HG02840 (cell line): ENCODE results near the gene LRMDA.

Experiments used
- ATAC-seq: cut with Tn5 transposase; IDR thresholded peaks from one replicate; pipeline ENCODE4 v1.9.1; 2021; ENCODE audit warnings: mild to moderate bottlenecking, moderate library complexity, moderate number of reproducible peaks; ENCODE audit not compliant: unreplicated experiment, low FRiP score

The LRMDA gene

DNA sequence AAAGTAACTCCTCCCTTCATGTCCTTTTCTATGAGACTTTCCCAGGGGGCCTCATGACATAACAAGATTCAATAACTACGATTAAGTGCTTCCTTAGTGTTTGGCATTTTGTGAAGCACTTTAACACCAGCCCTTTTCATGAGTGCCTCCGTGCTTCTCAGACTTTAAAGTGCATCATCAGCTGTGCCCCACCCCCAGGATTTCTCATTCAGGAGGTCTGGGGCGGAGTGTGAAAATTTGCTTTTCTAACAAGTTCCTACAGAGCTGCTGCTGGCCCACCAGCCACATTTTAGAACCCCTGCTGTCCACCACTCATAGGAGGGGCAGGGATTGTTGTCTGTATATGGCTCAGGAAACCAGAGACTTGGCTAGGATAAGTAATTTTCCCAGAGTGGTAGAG is 445.3 kb downstream of the LRMDA start:
- ATAC-seq, result no peak

DNA sequence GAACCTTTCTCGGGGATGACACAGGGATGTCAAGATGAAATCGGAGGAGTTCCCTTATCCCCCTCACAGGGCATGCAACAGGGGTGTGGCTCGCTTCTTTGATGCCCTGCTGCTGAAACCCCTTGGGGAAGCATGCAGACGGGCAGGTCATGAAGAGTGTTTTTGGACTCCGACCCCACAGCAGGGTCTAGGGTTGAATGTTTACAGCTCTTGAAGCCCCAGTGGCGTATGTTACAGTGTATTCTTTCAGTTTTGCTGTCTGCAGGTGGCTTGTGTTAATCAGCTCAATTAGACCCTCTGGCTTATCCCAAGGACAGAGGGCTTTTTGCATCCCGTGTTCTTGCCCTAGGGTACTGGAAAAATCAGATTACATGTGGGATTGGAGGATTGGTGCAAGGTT is 446.5 kb downstream of the LRMDA start:
- no peak for ATAC-seq

DNA sequence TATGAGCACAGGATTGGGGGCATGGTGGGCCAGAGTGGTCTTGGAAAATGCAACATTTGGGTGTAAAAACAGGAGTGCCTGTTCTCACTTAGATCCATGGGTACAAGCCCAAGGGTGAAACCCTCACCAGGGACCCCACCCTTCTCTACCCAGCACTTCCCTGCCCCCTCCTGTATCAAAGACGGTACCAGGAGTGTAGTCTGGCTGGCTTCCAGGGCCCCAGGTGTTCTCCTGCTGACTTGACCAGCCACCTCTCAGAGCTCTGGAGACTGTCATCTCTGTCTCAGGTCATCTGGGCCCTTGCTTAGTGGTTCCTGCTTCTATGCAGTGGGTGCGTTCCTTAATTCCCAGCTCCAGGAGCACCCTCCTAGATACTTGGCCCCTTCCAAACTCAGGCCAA is 447.2 kb downstream of the LRMDA start:
- no peak for ATAC-seq

DNA sequence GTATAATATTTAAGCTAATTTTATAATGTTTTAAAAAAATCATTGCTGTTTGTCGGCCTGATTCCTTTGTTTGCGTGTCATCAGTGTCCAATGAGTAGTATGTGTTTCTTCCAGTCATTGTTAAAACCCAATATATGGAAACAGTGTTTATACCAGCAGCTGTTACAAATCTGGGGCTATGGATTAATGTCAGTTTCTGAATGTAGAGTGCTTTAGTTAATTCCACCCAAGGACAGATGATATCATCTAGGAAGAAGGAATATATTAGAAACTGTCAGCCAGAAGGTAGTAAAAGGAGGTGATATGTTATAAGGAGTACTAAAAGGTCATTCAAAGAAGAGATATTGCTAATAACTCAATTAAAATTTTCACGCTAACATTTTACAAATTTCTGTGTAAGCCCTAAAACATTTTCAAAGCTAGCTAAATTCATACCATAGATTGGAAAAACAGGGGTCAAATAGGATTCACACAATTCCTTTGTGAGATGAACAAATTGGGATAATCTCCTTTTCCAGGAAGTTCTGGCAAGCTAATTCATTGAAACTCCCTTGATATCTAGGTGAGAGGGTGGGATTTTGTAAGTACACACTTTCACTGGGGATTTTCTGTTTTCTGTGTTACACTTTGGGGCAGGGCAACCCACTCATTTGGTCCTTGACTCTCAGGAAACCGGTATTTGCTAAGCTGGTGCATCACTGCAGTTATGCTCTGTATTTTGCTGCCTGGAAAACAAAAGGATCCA is 448.8 kb downstream of the LRMDA start:
- no peak for ATAC-seq

DNA sequence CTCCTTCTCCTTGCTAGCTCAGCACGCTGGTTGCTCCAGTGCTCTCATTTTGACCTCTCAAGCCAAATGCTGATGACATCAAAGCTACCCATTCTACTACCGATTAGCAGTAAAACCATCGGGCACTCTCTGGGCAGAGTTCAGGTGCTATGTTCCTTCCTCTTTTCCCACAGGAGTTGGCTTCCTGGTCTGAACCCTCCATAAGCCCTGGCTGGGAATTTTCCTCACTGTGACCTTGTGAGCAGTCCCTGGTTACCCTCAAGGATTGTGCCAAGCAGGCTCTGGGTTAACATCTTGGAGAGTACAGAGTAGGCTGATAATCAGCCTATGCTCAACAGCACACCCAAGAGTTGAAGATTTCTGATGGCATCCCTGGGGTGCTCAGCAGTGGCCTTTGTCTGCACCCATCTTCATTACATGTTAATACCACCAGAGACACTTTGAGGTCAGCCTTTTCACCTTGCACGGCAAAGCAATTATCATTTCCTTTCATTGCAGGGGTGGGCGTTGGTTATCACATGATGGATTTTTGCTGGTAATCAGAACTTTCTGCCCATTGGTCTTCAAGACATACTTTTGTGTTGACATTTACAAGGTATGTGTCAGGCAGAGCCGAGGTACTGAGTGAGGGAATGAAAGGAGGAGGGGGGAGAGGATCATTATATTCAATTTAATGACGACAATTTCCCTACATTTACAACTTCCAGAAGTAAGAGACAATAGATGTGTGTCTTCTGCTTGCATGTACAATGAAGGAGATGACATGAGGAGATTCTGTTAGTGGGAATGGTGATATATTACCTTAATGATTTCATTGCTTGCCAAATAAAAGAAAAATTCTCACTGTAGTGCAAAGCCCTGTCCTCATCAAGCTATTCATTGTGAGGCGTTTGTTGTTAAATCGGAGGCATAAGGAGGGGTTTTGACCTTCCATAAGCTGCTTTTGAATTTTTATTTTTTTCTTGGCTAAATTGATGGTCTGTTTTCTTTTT is 452.0 kb downstream of the LRMDA start:
- no peak for ATAC-seq

DNA sequence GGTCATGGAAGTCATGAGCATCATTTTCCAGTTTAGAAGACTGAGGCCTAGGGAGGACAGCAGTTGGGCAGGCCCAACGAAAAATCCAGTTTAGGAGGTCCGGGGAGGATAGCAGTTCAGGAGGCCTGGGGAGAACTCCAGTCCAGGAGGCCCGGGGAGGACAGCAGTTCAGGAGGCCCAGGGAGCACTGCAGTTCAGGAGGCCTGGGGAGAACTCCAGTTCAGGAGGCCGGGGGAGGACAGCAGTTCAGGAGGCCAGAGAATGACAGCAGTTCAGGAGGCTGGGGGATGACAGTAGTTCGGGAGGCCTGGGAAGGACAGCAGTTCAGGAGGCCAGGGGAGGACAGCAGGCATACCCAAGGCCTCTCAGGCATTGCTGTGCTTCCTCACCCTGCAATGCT is 453.4 kb downstream of the LRMDA start:
- ATAC-seq, result no peak

DNA sequence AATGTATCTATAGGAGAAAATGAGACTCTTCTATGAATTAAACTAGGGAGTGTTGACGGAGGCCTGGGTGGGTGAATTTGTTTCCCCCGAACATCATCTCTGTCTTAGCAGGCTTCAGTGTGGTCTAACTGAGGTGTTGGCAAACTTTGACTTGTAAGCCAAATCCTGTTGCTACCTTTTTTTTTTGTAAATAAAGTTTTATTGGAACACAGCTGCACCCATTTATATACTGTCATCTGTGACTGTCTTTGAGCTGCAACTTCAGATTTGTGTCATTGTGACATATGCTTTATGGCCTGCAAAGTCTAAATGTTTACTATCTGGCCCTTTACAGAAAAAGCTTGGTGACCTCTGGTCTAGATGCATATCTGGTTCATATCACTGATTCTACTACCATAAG is 455.9 kb downstream of the LRMDA start:
- ATAC-seq, result no peak

DNA sequence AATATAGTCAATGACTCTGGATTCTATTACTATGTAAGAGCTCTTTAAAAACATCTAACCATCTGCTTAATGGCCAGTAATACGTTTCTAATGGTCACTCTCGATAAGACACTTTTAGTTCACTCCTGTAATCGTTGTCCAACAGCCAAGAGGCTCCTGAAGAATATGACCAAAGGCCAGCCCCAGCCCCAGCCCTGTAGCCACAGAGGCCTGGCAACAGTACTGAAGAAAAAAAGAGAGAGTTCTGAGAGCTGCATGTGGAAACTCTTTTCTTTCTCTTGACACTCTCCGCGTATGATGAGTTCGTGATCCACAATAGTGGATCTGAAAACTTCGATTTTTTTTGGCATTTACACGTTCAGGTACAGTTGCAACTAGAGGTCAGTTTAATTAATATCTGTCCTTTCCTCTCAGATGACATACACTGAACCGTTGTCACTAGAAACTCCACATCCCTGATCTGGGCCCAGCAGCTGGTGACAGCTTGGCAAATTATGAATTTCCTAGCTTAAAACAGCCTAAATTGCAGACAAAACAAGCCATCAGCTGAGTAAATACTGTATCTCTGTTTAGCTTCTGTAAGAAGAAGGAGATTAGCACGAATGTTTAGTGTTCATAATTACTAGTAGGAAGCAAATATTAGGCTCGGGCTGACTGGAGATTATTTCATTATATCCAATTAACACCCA is 456.7 kb downstream of the LRMDA start:
- ATAC-seq, result no peak

DNA sequence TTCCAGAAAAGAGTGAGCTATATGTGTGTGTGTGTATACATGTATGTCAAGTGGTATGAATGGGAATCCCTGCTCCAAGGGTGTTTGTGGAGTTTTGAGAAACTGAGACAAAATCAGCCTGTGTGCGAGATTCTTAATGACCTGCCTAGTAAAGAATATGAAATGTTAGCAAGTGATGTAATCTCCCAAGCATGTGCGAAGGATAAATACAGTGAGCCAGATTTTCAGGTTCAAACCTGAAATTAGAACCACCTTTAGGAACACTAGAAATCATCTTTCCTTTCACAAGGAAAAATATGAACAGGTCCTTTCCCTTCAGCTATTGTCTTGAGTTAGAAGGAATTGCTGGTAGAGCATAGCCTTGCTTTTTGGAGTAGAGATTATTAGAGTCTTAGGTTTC is 457.6 kb downstream of the LRMDA start:
- no peak for ATAC-seq

DNA sequence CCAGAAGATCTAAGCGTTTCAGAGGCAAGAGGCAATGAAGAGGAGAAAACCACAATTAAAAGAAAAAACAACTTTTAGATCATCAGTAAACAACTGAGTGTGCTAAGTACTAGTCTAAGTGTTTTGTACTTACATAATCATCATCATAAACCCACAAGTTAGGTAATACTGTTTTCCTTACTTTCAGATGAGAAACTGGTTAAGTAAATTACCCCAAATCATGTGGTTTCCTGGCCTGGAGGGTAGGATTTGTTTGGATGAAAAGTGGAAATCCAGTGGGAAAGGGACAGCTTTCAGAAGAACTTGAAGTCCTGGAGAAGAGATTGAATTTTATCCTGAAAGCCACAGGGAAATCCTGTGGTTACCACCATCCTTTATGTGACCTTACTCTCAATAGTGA is 463.3 kb downstream of the LRMDA start:
- ATAC-seq, result no peak

DNA sequence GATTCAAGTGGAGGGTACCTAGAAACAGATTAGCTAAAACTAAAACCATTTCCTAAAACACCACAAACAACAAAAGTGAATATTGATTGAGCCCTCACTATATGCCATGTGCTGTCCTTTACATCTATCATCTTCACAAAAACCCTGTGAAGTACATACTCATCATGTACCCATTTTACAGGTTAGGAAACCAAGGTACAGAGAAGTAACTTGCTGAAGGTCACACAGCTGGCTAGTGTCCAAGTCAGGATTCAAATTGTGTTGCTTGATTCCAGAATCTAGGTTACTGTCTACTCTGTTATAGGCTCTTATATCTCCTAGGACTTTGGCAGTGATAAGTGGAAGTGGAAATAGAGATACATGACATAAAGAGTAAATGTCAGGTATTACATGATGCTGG is 463.8 kb downstream of the LRMDA start:
- no peak for ATAC-seq

DNA sequence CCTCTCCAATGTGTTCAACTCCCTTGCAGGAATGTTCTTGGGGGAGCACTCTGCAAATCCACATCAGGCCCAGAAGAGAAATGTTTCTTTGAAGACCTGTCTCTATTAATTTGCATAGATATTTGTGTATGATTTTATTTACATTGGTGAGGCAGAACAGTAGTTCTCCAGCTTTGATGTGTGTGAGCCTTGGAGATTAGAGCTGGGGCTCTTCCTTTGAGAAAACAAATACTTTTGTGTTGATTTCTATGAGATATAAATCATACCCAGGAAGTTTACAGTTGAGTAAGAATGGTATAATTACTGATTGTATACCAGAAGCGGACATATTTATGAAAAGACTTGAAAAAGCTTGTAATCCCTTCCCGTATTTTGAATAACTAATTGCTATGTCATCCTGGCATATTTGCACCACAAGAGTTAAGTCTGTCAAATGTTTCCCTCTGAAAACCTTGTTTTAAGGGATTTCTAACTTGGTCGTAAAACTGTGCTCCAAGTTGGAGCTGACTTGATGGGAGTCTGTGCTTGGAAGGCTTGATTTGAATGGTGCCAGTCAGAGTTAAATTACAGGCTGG is 468.5 kb downstream of the LRMDA start:
- ATAC-seq, result no peak

DNA sequence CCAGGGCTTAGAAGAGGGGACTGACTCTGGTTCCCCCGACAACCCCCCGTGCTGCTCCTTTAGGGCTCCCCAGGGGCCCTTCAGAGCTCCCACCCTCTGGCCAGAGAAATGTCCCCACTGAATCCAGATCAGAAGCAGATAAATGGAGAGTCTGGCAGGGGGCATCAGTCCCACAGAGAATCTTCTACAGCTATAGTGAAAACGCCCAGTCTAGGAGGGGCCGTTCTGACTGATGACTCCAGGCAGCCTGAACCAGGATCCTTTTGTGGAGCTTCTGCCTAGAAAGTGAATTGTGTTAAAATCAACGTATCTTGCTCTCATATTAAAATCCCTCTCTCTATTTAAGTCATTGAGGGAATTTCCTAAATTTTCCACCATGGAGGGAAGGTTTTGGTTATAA is 471.4 kb downstream of the LRMDA start:
- ATAC-seq, result no peak

DNA sequence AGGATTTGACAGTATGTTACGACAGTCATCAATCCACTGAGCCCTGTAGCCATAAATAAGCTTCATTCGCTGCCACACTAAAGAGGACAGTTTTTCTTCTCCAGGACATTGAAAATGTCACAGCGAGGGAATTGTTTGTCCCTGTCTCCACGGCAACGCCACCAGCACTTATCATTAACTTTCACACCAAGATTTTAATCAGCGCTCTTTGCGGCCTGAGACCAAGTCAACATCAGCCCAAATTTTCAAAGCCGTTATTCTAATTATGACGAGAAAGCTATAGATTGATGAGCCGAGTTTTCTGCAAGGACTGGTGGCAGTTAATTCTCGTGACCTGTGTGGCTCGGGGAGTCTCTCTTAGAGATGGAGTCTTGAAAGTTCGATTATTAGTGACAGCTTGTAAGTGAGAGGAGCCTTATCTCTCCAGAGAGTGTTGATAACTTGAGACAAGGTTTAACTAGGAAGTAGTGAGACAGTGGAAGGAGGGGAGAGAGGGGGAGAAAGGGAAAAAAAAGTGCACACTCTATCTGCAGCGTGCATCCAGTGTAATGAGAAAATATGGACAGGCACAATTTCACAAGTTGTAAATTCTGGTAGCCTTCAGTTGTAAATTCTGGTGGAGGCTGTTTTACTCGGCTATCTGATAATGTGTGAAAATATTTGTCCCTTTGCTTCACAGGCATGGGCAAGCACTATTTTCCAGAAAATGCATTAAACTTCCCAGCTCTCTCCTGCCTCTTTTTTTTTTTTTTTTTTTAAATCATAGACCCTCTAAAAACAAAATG is 473.3 kb downstream of the LRMDA start:
- no peak for ATAC-seq

DNA sequence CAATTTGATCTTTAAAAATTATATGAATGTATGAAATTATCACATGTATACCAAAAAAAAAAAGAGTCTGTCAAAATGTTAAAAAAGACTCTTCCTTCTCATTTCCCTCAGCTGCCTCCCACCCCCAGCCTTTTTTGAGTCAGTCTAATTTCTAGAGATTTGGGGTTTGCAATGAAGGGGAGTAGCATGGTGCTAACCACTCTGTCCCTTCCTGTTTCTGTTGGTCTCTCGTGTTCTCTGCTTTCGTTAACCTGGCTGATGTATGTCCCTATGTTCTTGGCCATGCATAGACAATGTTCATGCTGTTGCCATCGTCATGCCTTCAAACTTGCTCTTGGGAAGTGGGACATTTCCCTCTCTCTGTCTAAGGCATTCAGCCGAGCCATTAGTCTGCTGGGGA is 474.1 kb downstream of the LRMDA start:
- no peak for ATAC-seq

DNA sequence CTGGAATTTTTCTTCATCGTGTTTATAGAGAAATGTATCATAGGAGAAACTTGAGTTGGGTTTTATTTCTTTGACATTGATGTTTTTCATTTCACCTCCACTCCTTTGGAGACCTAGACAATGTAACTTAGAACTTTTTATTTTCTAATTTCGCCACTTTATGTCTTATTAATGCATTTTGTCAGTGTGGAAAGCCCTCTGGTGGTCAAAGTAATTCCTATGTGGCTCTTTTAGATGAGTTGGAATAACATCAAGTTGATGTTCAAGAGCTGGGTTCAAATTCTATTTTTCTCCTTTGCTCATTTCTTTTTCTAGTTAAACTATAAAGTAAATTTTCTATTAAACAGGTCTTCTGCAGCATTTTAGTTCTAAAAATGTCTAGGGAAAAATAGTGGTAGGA is 478.6 kb downstream of the LRMDA start:
- no peak for ATAC-seq

DNA sequence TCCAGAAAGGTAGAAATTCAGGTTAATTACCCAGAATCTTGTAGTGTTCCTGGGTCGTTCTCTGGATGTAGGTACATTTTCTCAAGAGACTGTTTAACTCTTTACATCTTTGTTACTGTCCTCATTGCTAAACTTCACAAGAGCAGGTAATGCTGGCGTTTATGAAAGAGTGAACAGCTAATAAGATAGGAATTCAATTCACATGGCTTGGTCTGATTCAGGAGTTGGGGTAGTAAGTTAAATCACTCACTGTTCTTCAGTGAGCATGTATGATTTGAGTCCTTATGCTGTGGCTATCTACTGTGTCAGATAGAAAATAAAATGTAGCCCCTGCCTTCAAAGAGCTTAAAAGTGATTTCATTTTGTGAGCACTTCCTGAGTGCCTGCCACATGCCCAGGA is 480.0 kb downstream of the LRMDA start:
- ATAC-seq, result no peak

DNA sequence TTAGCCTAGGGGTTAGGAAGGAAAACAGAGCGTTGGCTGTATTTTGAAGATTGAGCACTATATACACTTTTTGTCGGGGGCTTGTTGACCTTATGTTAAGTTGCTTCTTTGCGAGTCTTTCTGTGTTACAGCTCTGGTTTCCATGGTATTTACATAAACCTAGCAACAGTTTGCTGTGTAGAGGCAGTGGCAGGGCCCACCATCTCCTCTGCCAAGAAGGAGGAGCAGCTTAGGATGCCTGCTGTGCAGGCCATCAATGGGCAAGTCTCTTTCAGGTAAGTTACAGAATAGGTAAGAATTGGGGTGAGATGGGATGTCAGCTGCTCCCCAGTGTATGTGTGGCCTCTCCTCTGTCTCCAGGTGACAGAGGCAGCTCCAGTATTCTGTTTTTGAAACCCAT is 485.5 kb downstream of the LRMDA start:
- ATAC-seq, result no peak

DNA sequence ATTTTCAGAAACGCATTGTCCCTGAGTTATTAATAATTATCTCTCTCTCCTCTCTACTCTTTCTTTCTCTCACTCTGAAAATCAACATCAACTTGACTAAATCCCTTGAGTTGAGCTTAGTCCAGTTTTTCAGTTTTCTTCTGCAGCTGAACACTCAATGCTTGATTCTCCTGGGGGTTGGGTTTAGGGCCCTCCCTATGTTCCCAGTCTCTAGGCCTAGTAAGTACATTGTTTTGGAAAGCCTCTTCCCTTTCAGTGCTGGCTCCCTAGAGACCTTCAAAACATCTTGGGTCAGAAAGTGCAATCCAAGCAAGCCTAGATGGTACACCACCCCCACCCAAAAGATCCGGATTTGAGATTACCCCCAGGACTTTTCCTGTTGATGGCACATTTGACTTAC is 488.5 kb downstream of the LRMDA start:
- ATAC-seq, result no peak

DNA sequence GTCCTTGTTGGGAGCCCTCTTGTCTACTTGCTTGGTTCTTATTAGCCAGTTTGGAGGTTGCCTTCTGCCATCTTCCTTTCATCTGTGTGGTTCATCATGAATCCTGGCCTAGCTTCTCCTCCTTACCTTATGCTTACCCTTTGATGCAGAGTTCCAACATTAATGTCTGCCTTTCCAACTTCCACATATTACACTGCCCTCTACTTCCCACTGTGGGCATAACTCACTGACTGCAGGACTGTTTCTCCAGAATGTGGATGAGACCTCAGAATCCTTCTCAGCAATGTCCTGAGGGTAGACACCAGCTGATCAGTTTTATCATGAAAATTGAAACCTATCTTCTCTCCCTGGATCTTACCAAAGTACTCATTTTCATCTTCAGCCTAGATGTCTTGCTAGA is 491.0 kb downstream of the LRMDA start:
- ATAC-seq, result no peak
